WTC11 (cell line): ENCODE measurements around the gene ADGB. TPM values are rescaled to one million over a fixed set of nuclear protein-coding genes. Genes with fewer than 3 reads are reported as not detected.

Experiments
- ATAC-seq: fragments of 200-7000 bp; cut with Tn5 transposase; 2 replicates; pipeline ENCODE4 v1.10.0; 2021; ENCODE audit warnings: mild to moderate bottlenecking, moderate library complexity
- CTCF ChIA-PET: fragments of 300-600 bp; sonication (Branson Sonifier 250); formaldehyde crosslinking; loops from one replicate; lab custom pipeline; 2021; ENCODE audit warnings: antibody characterized with exemption; lab: Charles Lee
- POLR2A ChIA-PET: fragments of 350-600 bp; sonication (Branson Sonifier 250); formaldehyde crosslinking; loops from one replicate; lab custom pipeline; 2021; ENCODE audit warnings: antibody characterized with exemption; lab: Charles Lee
- DNase-seq: peaks from one replicate; pipeline ENCODE4 v3.0.0; 2021; ENCODE audit warnings: low spot score
- H3K27ac Mint-ChIP-seq: 2 replicates; pipeline ENCODE4 v1.8.0; 2021; ENCODE audit warnings: mixed read lengths
- H3K27me3 Mint-ChIP-seq: 2 replicates; pipeline ENCODE4 v1.8.0; 2021; ENCODE audit warnings: low read depth, mild to moderate bottlenecking, moderate library complexity, mixed read lengths
- H3K36me3 Mint-ChIP-seq: 2 replicates; pipeline ENCODE4 v1.8.0; 2021; ENCODE audit warnings: mixed read lengths
- H3K4me1 Mint-ChIP-seq: 2 replicates; pipeline ENCODE4 v1.8.0; 2022; ENCODE audit warnings: mixed read lengths
- H3K4me3 Mint-ChIP-seq: 2 replicates; pipeline ENCODE4 v1.8.0; 2021; ENCODE audit warnings: mild to moderate bottlenecking, moderate library complexity, mixed read lengths
- H3K9me3 Mint-ChIP-seq: 2 replicates; pipeline ENCODE4 v1.8.0; 2021; ENCODE audit warnings: mixed read lengths
- CBFB ChIP-seq: sonication (generic); formaldehyde crosslinking; IDR thresholded peaks from 2 replicates; pipeline ENCODE4 v1.8.1; 2022; ENCODE audit warnings: mild to moderate bottlenecking, low read depth, missing genetic modification reagents
- CREB1 ChIP-seq: sonication (generic); formaldehyde crosslinking; IDR thresholded peaks from 2 replicates; pipeline ENCODE4 v1.8.0; 2023; ENCODE audit warnings: mild to moderate bottlenecking, missing genetic modification reagents
- CREM ChIP-seq: sonication (generic); formaldehyde crosslinking; IDR thresholded peaks from 2 replicates; pipeline ENCODE4 v1.8.1; 2022; ENCODE audit warnings: mild to moderate bottlenecking, missing genetic modification reagents, moderate library complexity
- ESRRA ChIP-seq: sonication (generic); formaldehyde crosslinking; IDR thresholded peaks from 2 replicates; pipeline ENCODE4 v1.8.1; 2022; ENCODE audit warnings: mild to moderate bottlenecking, missing genetic modification reagents, borderline replicate concordance
- PRRX2 ChIP-seq: fragments of 250-450 bp; sonication (Bioruptor Pico); IDR thresholded peaks from 2 replicates; pipeline ENCODE4 v1.8.0; 2021; ENCODE audit warnings: mild to moderate bottlenecking
- RORB ChIP-seq: fragments of 250-450 bp; sonication (Bioruptor Pico); IDR thresholded peaks from 2 replicates; pipeline ENCODE4 v1.9.0; 2021; ENCODE audit warnings: mild to moderate bottlenecking
- SOX15 ChIP-seq: fragments of 250-450 bp; sonication (Bioruptor Pico); IDR thresholded peaks from 2 replicates; pipeline ENCODE4 v1.9.0; 2021; ENCODE audit warnings: mild to moderate bottlenecking
- TEAD1 ChIP-seq: sonication (generic); formaldehyde crosslinking; IDR thresholded peaks from 2 replicates; pipeline ENCODE4 v1.8.0; 2022; ENCODE audit warnings: mild to moderate bottlenecking, missing genetic modification reagents
- ZNF232 ChIP-seq: sonication (generic); formaldehyde crosslinking; IDR thresholded peaks from 2 replicates; pipeline ENCODE4 v1.8.0; 2022; ENCODE audit warnings: mild to moderate bottlenecking, missing genetic modification reagents
- total RNA-seq: library from RNA; stranded (reverse); gene quantifications from 3 replicates; pipeline ENCODE4 v1.2.3, GENCODE V29; 2021
- TF ChIP-seq, protein P1 (sequence below): fragments of 250-450 bp; sonication (Bioruptor Pico); conservative IDR thresholded peaks from 2 replicates; pipeline ENCODE4 v1.9.0; 2021; ENCODE audit warnings: mild to moderate bottlenecking
- TF ChIP-seq, protein P2 (sequence below): sonication (generic); formaldehyde crosslinking; IDR thresholded peaks from 2 replicates; pipeline ENCODE4 v1.8.0; 2022; ENCODE audit warnings: missing genetic modification reagents
- TF ChIP-seq, protein P3 (sequence below): sonication (generic); formaldehyde crosslinking; IDR thresholded peaks from 2 replicates; pipeline ENCODE4 v1.8.1; 2023; ENCODE audit warnings: mild to moderate bottlenecking, missing genetic modification reagents
- TF ChIP-seq, protein P4 (sequence below): fragments of 250-450 bp; sonication (Bioruptor Pico); IDR thresholded peaks from 2 replicates; pipeline ENCODE4 v1.9.0; 2021; ENCODE audit warnings: moderate library complexity, mild to moderate bottlenecking, inconsistent platforms, borderline replicate concordance
- TF ChIP-seq, protein P5 (sequence below): sonication (generic); formaldehyde crosslinking; IDR thresholded peaks from 2 replicates; pipeline ENCODE4 v1.8.0; 2023; ENCODE audit warnings: mild to moderate bottlenecking, missing genetic modification reagents
- TF ChIP-seq, protein P6 (sequence below): sonication (generic); formaldehyde crosslinking; IDR thresholded peaks from 2 replicates; pipeline ENCODE4 v1.8.1; 2022; ENCODE audit warnings: missing genetic modification reagents, borderline replicate concordance
- TF ChIP-seq, protein P7 (sequence below): sonication (generic); formaldehyde crosslinking; IDR thresholded peaks from 2 replicates; pipeline ENCODE4 v1.8.0; 2022; ENCODE audit warnings: mild to moderate bottlenecking, missing genetic modification reagents

ADGB gene
- total RNA-seq, 1 experiment from 2014 or later: not detected

DNA sequence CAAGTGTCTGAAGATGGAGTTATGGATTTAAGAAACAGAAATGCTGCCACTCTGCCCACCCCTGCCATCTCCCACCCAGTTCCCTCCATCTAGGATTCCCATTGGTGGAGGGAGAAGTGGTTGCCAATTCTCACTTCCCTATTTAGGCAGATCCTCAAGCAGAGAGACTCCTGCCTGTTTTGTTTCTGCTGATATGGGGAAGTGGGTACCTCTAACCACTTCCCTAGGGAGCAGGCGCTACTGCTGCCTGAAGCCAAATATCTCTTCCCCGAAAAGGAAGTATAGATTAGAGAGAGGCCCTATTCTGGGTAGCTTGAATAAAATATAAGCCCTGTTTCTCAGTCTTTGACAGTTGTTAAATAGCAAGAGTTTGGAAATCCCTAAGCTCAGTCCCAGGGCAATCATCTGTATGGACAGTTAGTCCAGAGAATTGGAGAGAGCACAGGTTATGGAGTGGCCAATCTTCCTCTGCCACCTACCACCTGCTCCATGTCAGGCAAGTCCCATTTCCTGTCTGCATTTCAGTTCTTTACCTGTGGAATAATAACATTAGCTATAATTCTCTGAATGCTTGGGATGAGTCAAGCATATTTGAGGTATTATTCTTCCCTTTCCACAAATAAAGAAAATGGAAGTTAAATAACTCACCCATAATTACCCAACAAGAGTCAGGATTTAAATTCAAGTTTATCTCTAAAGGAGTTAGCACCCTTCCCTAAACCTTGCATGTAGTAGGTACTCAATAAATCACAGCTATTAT is 2.6 kb upstream of the ADGB start:
- no peak for ATAC-seq
- ChIA-PET CTCF (no interaction called here), POLR2A (no interaction called here)

DNA sequence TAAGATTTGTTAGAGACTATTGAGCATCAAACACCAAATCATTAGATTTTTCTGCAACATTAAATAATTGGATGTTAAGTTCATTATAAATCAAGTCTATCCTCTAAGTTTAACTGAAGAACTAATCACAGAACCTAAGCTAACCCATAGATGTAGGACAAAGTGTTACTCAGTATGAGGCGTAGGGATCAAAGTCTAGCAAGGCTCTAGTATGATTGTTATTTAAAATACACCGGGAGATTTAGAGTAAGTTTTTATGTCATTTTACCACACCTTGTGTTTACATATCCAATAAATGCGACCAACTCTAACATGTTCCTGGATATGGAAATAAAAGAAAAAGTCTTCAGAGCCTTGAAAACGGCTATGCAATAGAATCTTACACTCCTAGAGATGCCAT is 2.6 kb downstream of the ADGB start:
- Mint-ChIP-seq H3K4me3 (no peak overlapping the region), H3K9me3 (no peaks in the 10 kb centered on the region), H3K27ac (no peak overlapping the region), H3K27me3 (peaks cover 8% of the 10 kb centered on the region), H3K36me3 (no peaks in the 10 kb centered on the region), H3K4me1 (peaks cover 9% of the 10 kb centered on the region)
- CTCF ChIA-PET: no interaction called here
- POLR2A ChIA-PET: no interaction called here
- no peak for TF ChIP-seq RORB (CRISPR knock-in tag)
- DNase-seq: no peak
- ATAC-seq: no peak

More for the DNA sequence above, 2.6 kb upstream of the ADGB start:
- DNase-seq: no peak
- H3K9me3 Mint-ChIP-seq: no peaks in the 10 kb centered on the region
- H3K4me1 Mint-ChIP-seq: peaks cover 9% of the 10 kb centered on the region
- no peak overlapping the region for H3K27ac Mint-ChIP-seq
- no peak overlapping the region for H3K4me3 Mint-ChIP-seq
- TF ChIP-seq CREM: no peak
- no peak for TF ChIP-seq CBFB
- TF ChIP-seq PRRX2 (CRISPR knock-in tag): no peak
- TF ChIP-seq TEAD1: no peak
- H3K27me3 Mint-ChIP-seq: peaks cover 8% of the 10 kb centered on the region
- no peaks in the 10 kb centered on the region for H3K36me3 Mint-ChIP-seq

DNA sequence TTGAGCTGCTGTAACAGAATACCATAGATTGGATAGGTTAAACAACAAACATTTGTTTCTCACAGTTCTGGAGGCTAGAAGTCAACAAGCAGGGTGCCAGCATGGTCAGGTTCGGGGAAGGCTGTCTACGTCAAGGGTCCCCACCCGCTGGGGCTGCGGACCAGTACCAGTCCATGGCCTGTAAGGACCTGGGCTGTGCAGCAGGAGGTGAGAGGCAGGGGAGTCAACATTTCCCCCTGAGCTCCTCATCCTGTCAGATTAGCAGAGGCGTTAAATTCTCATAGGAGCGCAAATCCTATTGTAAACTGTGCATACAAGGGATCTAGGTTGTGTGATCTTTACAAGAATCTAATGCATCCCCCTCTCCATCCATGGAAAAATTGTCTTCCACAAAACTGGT is 3.8 kb downstream of the ADGB start:
- TF ChIP-seq, protein P1, sequence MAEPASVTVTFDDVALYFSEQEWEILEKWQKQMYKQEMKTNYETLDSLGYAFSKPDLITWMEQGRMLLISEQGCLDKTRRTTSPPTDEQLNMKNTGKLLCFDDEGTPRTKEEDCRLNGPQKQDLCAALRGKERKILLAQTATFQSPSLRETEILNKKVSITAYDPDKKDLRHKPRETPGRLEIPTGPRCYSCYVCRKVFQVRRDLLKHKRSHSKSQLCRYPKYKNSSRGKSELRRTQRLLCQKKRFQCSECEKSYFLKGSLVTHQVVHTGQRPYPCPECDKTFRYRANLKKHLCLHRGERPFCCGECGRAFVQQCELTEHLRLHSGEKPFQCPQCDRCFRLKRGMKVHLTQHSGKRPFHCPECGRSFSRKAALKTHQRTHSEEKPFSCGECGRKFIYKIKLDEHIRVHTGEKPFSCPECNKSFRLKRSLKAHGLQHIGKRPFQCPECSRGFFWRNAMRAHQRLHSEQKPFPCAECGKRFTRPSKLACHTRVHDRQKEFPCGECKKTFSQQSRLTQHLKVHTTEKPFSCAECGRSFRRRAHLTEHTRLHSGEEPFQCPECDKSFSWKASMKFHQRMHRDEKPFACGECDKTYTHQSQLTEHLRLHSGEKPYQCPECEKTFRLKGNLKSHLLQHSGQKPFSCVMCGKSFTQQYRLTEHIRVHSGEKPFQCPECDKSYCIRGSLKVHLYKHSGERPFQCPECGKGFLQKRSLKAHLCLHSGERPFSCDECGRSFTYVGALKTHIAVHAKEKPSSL (CRISPR knock-in tag): no peak
- TF ChIP-seq, protein P2, sequence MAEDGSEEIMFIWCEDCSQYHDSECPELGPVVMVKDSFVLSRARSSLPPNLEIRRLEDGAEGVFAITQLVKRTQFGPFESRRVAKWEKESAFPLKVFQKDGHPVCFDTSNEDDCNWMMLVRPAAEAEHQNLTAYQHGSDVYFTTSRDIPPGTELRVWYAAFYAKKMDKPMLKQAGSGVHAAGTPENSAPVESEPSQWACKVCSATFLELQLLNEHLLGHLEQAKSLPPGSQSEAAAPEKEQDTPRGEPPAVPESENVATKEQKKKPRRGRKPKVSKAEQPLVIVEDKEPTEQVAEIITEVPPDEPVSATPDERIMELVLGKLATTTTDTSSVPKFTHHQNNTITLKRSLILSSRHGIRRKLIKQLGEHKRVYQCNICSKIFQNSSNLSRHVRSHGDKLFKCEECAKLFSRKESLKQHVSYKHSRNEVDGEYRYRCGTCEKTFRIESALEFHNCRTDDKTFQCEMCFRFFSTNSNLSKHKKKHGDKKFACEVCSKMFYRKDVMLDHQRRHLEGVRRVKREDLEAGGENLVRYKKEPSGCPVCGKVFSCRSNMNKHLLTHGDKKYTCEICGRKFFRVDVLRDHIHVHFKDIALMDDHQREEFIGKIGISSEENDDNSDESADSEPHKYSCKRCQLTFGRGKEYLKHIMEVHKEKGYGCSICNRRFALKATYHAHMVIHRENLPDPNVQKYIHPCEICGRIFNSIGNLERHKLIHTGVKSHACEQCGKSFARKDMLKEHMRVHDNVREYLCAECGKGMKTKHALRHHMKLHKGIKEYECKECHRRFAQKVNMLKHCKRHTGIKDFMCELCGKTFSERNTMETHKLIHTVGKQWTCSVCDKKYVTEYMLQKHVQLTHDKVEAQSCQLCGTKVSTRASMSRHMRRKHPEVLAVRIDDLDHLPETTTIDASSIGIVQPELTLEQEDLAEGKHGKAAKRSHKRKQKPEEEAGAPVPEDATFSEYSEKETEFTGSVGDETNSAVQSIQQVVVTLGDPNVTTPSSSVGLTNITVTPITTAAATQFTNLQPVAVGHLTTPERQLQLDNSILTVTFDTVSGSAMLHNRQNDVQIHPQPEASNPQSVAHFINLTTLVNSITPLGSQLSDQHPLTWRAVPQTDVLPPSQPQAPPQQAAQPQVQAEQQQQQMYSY (CRISPR knock-in tag): no peak
- TF ChIP-seq, protein P3, sequence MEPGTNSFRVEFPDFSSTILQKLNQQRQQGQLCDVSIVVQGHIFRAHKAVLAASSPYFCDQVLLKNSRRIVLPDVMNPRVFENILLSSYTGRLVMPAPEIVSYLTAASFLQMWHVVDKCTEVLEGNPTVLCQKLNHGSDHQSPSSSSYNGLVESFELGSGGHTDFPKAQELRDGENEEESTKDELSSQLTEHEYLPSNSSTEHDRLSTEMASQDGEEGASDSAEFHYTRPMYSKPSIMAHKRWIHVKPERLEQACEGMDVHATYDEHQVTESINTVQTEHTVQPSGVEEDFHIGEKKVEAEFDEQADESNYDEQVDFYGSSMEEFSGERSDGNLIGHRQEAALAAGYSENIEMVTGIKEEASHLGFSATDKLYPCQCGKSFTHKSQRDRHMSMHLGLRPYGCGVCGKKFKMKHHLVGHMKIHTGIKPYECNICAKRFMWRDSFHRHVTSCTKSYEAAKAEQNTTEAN: no peak
- TF ChIP-seq, protein P4, sequence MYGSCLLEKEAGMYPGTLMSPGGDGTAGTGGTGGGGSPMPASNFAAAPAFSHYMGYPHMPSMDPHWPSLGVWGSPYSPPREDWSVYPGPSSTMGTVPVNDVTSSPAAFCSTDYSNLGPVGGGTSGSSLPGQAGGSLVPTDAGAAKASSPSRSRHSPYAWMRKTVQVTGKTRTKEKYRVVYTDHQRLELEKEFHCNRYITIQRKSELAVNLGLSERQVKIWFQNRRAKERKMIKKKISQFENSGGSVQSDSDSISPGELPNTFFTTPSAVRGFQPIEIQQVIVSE: no peak
- TF ChIP-seq, all 79 proteins: peak for 0
- ChIA-PET POLR2A (no interaction called here), CTCF (no interaction called here)
- Mint-ChIP-seq H3K4me1 (peaks cover 9% of the 10 kb centered on the region), H3K4me3 (no peak overlapping the region), H3K9me3 (peaks cover 8% of the 10 kb centered on the region; the same call in 1 of the 2 replicates), H3K27me3 (peaks cover 8% of the 10 kb centered on the region), H3K36me3 (no peaks in the 10 kb centered on the region), H3K27ac (no peak overlapping the region)
- ATAC-seq: no peak
- no peak for DNase-seq

DNA sequence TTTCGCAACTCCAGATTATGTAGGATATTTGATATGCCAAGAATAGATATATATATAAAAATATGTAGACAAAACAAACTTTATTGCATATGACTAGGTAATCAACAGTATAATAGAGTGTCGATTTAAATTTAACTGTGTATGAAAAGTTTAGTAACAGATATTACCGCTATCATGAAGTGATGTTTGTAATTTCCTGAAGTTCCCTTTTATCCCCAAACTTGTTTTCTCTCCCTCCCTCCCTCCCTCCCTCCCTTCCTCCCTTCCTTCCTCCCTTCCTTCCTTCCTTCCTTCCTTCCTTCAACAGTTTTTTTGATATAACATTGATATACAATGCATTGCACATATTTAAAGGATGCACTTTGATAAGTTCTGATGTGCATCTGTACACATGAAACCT is 15.2 kb downstream of the ADGB start:
- CTCF ChIA-PET: no interaction called here
- no peak overlapping the region for H3K27ac Mint-ChIP-seq
- no peaks in the 10 kb centered on the region for H3K36me3 Mint-ChIP-seq
- DNase-seq: no peak
- H3K9me3 Mint-ChIP-seq: 0 out of 2 replicates have a peak, but pooled peaks cover 3% of the 10 kb centered on the region
- POLR2A ChIA-PET: no interaction called here
- H3K4me1 Mint-ChIP-seq: no peaks in the 10 kb centered on the region
- no peak overlapping the region for H3K4me3 Mint-ChIP-seq
- ATAC-seq: no peak
- no peaks in the 10 kb centered on the region; the same call in 1 of the 2 replicates for H3K27me3 Mint-ChIP-seq
- TF ChIP-seq PRRX2 (CRISPR knock-in tag) (no peak), ZNF232 (CRISPR knock-in tag) (no peak), CREB1 (CRISPR knock-in tag) (no peak), SOX15 (CRISPR knock-in tag) (no peak), ESRRA (CRISPR knock-in tag) (no peak)
- TF ChIP-seq, protein P5, sequence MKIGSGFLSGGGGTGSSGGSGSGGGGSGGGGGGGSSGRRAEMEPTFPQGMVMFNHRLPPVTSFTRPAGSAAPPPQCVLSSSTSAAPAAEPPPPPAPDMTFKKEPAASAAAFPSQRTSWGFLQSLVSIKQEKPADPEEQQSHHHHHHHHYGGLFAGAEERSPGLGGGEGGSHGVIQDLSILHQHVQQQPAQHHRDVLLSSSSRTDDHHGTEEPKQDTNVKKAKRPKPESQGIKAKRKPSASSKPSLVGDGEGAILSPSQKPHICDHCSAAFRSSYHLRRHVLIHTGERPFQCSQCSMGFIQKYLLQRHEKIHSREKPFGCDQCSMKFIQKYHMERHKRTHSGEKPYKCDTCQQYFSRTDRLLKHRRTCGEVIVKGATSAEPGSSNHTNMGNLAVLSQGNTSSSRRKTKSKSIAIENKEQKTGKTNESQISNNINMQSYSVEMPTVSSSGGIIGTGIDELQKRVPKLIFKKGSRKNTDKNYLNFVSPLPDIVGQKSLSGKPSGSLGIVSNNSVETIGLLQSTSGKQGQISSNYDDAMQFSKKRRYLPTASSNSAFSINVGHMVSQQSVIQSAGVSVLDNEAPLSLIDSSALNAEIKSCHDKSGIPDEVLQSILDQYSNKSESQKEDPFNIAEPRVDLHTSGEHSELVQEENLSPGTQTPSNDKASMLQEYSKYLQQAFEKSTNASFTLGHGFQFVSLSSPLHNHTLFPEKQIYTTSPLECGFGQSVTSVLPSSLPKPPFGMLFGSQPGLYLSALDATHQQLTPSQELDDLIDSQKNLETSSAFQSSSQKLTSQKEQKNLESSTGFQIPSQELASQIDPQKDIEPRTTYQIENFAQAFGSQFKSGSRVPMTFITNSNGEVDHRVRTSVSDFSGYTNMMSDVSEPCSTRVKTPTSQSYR (CRISPR knock-in tag): no peak
- TF ChIP-seq, protein P6, sequence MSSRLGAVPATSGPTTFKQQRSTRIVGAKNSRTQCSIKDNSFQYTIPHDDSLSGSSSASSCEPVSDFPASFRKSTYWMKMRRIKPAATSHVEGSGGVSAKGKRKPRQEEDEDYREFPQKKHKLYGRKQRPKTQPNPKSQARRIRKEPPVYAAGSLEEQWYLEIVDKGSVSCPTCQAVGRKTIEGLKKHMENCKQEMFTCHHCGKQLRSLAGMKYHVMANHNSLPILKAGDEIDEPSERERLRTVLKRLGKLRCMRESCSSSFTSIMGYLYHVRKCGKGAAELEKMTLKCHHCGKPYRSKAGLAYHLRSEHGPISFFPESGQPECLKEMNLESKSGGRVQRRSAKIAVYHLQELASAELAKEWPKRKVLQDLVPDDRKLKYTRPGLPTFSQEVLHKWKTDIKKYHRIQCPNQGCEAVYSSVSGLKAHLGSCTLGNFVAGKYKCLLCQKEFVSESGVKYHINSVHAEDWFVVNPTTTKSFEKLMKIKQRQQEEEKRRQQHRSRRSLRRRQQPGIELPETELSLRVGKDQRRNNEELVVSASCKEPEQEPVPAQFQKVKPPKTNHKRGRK: no peak
- TF ChIP-seq, protein P7, sequence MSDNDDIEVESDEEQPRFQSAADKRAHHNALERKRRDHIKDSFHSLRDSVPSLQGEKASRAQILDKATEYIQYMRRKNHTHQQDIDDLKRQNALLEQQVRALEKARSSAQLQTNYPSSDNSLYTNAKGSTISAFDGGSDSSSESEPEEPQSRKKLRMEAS (CRISPR knock-in tag): no peak
